ENCODE measurements around the gene SLC36A3.

GRCh38 chr5:151320481-151320880 is 16.9 kb upstream of the SLC36A3 start:
- no peak for TF ChIP-seq CTCF (IDR thresholded peaks at IDR 0.05)
- no peak for TF ChIP-seq POLR2A (IDR thresholded peaks at IDR 0.05)
